PC-3 (cell line): ENCODE data around the gene RARA. TPM values are rescaled to one million over a fixed set of nuclear protein-coding genes. Genes with fewer than 3 reads are reported as not detected.

Source experiments
- ATAC-seq: fragments of 200-7000 bp; cut with Tn5 transposase; 2 replicates; pipeline ENCODE4 v1.9.1; 2020; ENCODE audit warnings: mild to moderate bottlenecking, moderate library complexity
- BruUV-seq: library from RNA; stranded (reverse); fragments of 400-500 nt; replicated peaks from 2 replicates; lab custom pipeline; 2021; lab: Mats Ljungman, UMichigan
- CTCF ChIA-PET: fragments of 300-600 bp; sonication (Branson Sonifier 250); formaldehyde crosslinking; loops from one replicate; lab custom pipeline; 2022; ENCODE audit warnings: antibody characterized with exemption; lab: Charles Lee
- POLR2A ChIA-PET: fragments of 300-600 bp; sonication (Branson Sonifier 250); formaldehyde crosslinking; loops from one replicate; lab custom pipeline; 2022; ENCODE audit warnings: antibody characterized with exemption; ENCODE audit not compliant: unreplicated experiment; lab: Charles Lee
- DNase-seq: peaks from one replicate; pipeline ENCODE4 v3.0.0-alpha.2; 2015
- H2AFZ ChIP-seq: fragments of 300-600 bp; sonication (generic); 2 replicates; pipeline ENCODE4 v1.6.0; 2016; ENCODE audit warnings: antibody characterized with exemption, low read length
- H3F3A ChIP-seq: fragments of 300-600 bp; sonication (generic); one replicate; pipeline ENCODE4 v1.6.0; 2017; ENCODE audit warnings: antibody characterized with exemption, low read length, control low read depth, mild to moderate bottlenecking; ENCODE audit not compliant: unreplicated experiment
- H3K27ac ChIP-seq: fragments of 300-600 bp; sonication (generic); 2 replicates; pipeline ENCODE4 v1.5.1; 2016; ENCODE audit warnings: mild to moderate bottlenecking, low read length
- H3K27me3 ChIP-seq: fragments of 300-600 bp; sonication (generic); 2 replicates; pipeline ENCODE4 v1.6.1; 2016; ENCODE audit warnings: low read length, mixed read lengths
- H3K36me3 ChIP-seq: fragments of 300-600 bp; sonication (generic); 2 replicates; pipeline ENCODE4 v1.6.1; 2016; ENCODE audit warnings: low read depth, mixed run types, low read length, mixed read lengths
- H3K4me1 ChIP-seq: fragments of 300-600 bp; sonication (generic); 2 replicates; pipeline ENCODE4 v1.5.1; 2016; ENCODE audit warnings: low read length; ENCODE audit not compliant: insufficient read depth
- H3K4me2 ChIP-seq: fragments of 300-600 bp; sonication (generic); 2 replicates; pipeline ENCODE4 v1.6.0; 2016; ENCODE audit warnings: low read length
- H3K4me3 ChIP-seq: fragments of 300-600 bp; sonication (generic); 2 replicates; pipeline ENCODE4 v1.5.1; 2016; ENCODE audit warnings: mild to moderate bottlenecking, low read length, mixed read lengths
- H3K79me2 ChIP-seq: fragments of 300-600 bp; sonication (generic); 2 replicates; pipeline ENCODE4 v1.6.1; 2017; ENCODE audit warnings: low read length, mixed read lengths
- H3K9ac ChIP-seq: fragments of 300-600 bp; sonication (generic); 2 replicates; pipeline ENCODE4 v1.6.0; 2016; ENCODE audit warnings: mild to moderate bottlenecking, low read length
- H3K9me2 ChIP-seq: fragments of 300-600 bp; sonication (generic); replicated peaks from 2 replicates; pipeline ENCODE4 v1.6.1; 2016; ENCODE audit warnings: mixed run types, low read length, mixed read lengths
- H3K9me3 ChIP-seq: fragments of 300-600 bp; sonication (generic); 2 replicates; pipeline ENCODE4 v1.6.1; 2016; ENCODE audit warnings: low read length, mixed read lengths
- H4K20me1 ChIP-seq: fragments of 300-600 bp; sonication (generic); 2 replicates; pipeline ENCODE4 v1.6.1; 2016; ENCODE audit warnings: low read length, mixed read lengths
- CTCF ChIP-seq: fragments of 300-600 bp; sonication (generic); conservative IDR thresholded peaks from 2 replicates; pipeline ENCODE4 v1.5.1; 2017; ENCODE audit warnings: antibody characterized with exemption, low read depth, mild to moderate bottlenecking, low read length
- EZH2 ChIP-seq: fragments of 300-600 bp; sonication (generic); IDR thresholded peaks from one replicate; pipeline ENCODE4 v1.6.1; 2017; ENCODE audit warnings: antibody characterized with exemption, mild to moderate bottlenecking, low read length; ENCODE audit not compliant: unreplicated experiment
- EZH2phosphoT487 ChIP-seq: fragments of 300-600 bp; sonication (generic); IDR thresholded peaks from 2 replicates; pipeline ENCODE4 v1.6.1; 2018; ENCODE audit warnings: mild to moderate bottlenecking, antibody characterized with exemption, low read length, borderline replicate concordance
- intact Hi-C: fragments of 100-400 bp; cut with micrococcal nuclease; formaldehyde crosslinking; loops from 2 replicates; pipeline ENCODE4 v1.9.0; 2023
- total RNA-seq: library from RNA; depleted of rRNA; stranded (reverse); fragments of >200 nt; gene quantifications from 2 replicates; pipeline ENCODE4 v1.2.3, GENCODE V29; 2014

Gene RARA
- total RNA-seq, 1 experiment from 2014 or later, result 19.6 TPM

DNA sequence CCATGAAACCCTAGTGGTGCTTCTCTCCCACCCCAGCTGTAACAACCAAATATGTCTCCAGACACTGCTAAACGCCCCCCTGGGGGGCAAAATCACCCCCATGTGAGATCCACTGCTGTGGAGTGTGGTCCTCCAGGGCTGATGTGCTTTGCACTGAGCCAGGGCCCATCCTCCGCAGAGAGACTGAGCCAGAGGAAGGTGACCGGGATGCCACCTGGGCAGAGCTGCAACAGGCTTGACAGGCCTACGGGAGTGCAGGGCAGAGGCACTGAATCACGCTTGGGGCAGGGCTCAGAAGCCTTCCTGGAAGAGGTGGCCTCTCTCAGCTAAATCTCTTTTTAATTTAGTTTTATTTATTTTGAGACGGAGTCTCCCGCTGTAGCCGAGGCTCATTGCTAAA lies 51.1 kb downstream of the RARA start:
- Histone ChIP-seq H3K9ac (no peak overlapping the region), H3K27ac (no peak overlapping the region), H3K4me3 (no peak overlapping the region), H3K4me2 (no peak overlapping the region), H3K27me3 (no peaks in the 10 kb centered on the region), H3K9me2 (no peaks in the 10 kb centered on the region), H4K20me1 (no peaks in the 10 kb centered on the region), H3F3A (no peaks in the 10 kb centered on the region), H2AFZ (no peak overlapping the region), H3K9me3 (no peaks in the 10 kb centered on the region), H3K79me2 (no peaks in the 10 kb centered on the region), H3K36me3 (no peaks in the 10 kb centered on the region; the same call in 1 of the 2 replicates), H3K4me1 (no peaks in the 10 kb centered on the region)
- ATAC-seq, result no peak
- CTCF ChIA-PET, result no interaction called here
- BruUV-seq, result no TSS peak
- POLR2A ChIA-PET, result no interaction called here
- DNase-seq, result no peak
- TF ChIP-seq CTCF (no peak), EZH2 (no peak), EZH2phosphoT487 (no peak)
- intact Hi-C loops, result no loop called here

- no peaks in the 10 kb centered on the region for H3K9me2 ChIP-seq
- intact Hi-C loops, result no loop called here
- no peak overlapping the region for H3K9ac ChIP-seq
- ChIA-PET POLR2A (no interaction called here), CTCF (no interaction called here)
- no peak for ATAC-seq
- no peaks in the 10 kb centered on the region for H3F3A ChIP-seq
- no peaks in the 10 kb centered on the region for H3K27me3 ChIP-seq
- H3K4me1 ChIP-seq, result no peaks in the 10 kb centered on the region
- no peak for TF ChIP-seq EZH2phosphoT487
- no peak for TF ChIP-seq EZH2
- TF ChIP-seq CTCF, result no peak
- no peak overlapping the region for H2AFZ ChIP-seq
- no peak overlapping the region for H3K27ac ChIP-seq
- no peaks in the 10 kb centered on the region for H4K20me1 ChIP-seq
- no peak overlapping the region for H3K4me3 ChIP-seq
- BruUV-seq, result no TSS peak
- H3K9me3 ChIP-seq, result no peaks in the 10 kb centered on the region
- H3K4me2 ChIP-seq, result no peak overlapping the region
- H3K79me2 ChIP-seq, result no peaks in the 10 kb centered on the region
- no peak for DNase-seq
- no peaks in the 10 kb centered on the region for H3K36me3 ChIP-seq
These were observed 52.3 kb downstream of the RARA start for GRCh38 chr17:40361063-40361924.
